B cell (primary cell): ENCODE measurements around the gene MAP3K6. TPM values are rescaled to one million over a fixed set of nuclear protein-coding genes. Genes with fewer than 3 reads are reported as not detected.
A peak's percentile ranks its signal among the peaks of the same experiment; 100 is the strongest.
"Not testable (repeated sequence)": the region's sequence is repeated elsewhere in the genome, so short reads cannot be mapped to it uniquely, and the experiment has no call there.

Source experiments
- ATAC-seq: fragments of 200-7000 bp; cut with Tn5 transposase; one replicate; pipeline ENCODE4 v1.10.0; 2021; ENCODE audit warnings: low read depth, mild to moderate bottlenecking, moderate number of reproducible peaks, moderate library complexity
- CTCF ChIA-PET: fragments of 350-600 bp; sonication (Branson Sonifier 250); formaldehyde crosslinking; loops from one replicate; lab custom pipeline; 2021; ENCODE audit warnings: antibody characterized with exemption, inconsistent platforms; lab: Charles Lee
- POLR2A ChIA-PET: fragments of 350-600 bp; sonication (Branson Sonifier 250); formaldehyde crosslinking; loops from one replicate; lab custom pipeline; 2021; ENCODE audit warnings: antibody characterized with exemption; lab: Charles Lee
- DNase-seq: peaks from one replicate; pipeline ENCODE4 v3.0.0; 2013
- H2AFZ ChIP-seq: 2 replicates; pipeline ENCODE4 v1.6.1; 2012; ENCODE audit warnings: mild to moderate bottlenecking, low read depth, low read length; ENCODE audit not compliant: insufficient read depth, poor library complexity, severe bottlenecking
- H3K27ac ChIP-seq, 2 donors: 1 replicate in 1 of 2; 2 replicates in 1 of 2; pipeline ENCODE4 v1.5.1; 2012 to 2013; ENCODE audit warnings: low read length in 2 of 2, mild to moderate bottlenecking in 2 of 2, moderate library complexity in 1 of 2
- H3K27me3 ChIP-seq, 4 experiments: fragments of 200-600 bp in 1 of 4; sonication (generic) in 1 of 4; replicated peaks in 1 of 4; 1 replicate in 2 of 4; 2 replicates in 2 of 4; pipeline versions ENCODE4 v1.6.1 to v1.7.0; 2013 to 2016; ENCODE audit warnings: low read length in 3 of 4, mild to moderate bottlenecking in 2 of 4, mixed read lengths in 1 of 4, moderate library complexity in 1 of 4; ENCODE audit not compliant: insufficient read depth in 4 of 4, control insufficient read depth in 3 of 4; ENCODE audit errors: control extremely low read depth in 1 of 4
- H3K36me3 ChIP-seq, 2 experiments: replicated peaks in 1 of 2; 1 replicate in 1 of 2; 2 replicates in 1 of 2; pipeline versions ENCODE4 v1.6.1 to v1.7.1; 2013; ENCODE audit warnings: low read length in 1 of 2; ENCODE audit not compliant: insufficient read depth in 2 of 2, control insufficient read depth in 1 of 2; ENCODE audit errors: control extremely low read depth in 1 of 2, extremely low read depth in 1 of 2
- H3K4me1 ChIP-seq, 2 donors: fragments of 200-600 bp in 1 of 2; sonication (generic) in 1 of 2; 1 replicate in 1 of 2; 2 replicates in 1 of 2; pipeline versions ENCODE4 v1.5.1 to v1.6.1; 2013 to 2017; ENCODE audit warnings: low read length in 2 of 2; ENCODE audit not compliant: control insufficient read depth in 2 of 2, insufficient read depth in 2 of 2
- H3K4me2 ChIP-seq: replicated peaks from 2 replicates; pipeline ENCODE3; 2012; ENCODE audit warnings: mild to moderate bottlenecking, low read depth, low read length; ENCODE audit not compliant: poor library complexity, severe bottlenecking
- H3K4me3 ChIP-seq, 5 experiments: fragments of 200-600 bp in 1 of 5; sonication (generic) in 1 of 5; 1 replicate in 3 of 5; 2 replicates in 2 of 5; pipeline versions ENCODE4 v1.5.1 to v1.7.0; 2011 to 2016; ENCODE audit warnings: low read length in 4 of 5, mild to moderate bottlenecking in 4 of 5, low read depth in 2 of 5, control low read depth in 1 of 5, moderate library complexity in 1 of 5; ENCODE audit not compliant: insufficient read depth in 1 of 5; ENCODE audit errors: control extremely low read depth in 1 of 5, extremely low read depth in 1 of 5
- H3K79me2 ChIP-seq: fragments of 200-600 bp; sonication (generic); one replicate; pipeline ENCODE4 v1.6.0; 2016; ENCODE audit warnings: low read length; ENCODE audit not compliant: control insufficient read depth, insufficient read depth
- H3K9ac ChIP-seq: fragments of 200-600 bp; sonication (generic); 2 replicates; pipeline ENCODE4 v1.6.1; 2017; ENCODE audit warnings: mild to moderate bottlenecking, low read length, moderate library complexity
- H3K9me3 ChIP-seq, 3 donors: one replicate each; pipeline versions ENCODE4 v1.6.1 to v1.7.1; 2013; ENCODE audit warnings: low read length in 2 of 3; ENCODE audit not compliant: control insufficient read depth in 2 of 3, insufficient read depth in 1 of 3; ENCODE audit errors: control extremely low read depth in 1 of 3
- H4K20me1 ChIP-seq: 2 replicates; pipeline ENCODE4 v1.6.0; 2012; ENCODE audit warnings: mild to moderate bottlenecking, low read length; ENCODE audit not compliant: insufficient read depth, control insufficient read depth, poor library complexity, severe bottlenecking
- H3K27ac Mint-ChIP-seq: one replicate; pipeline ENCODE4 v1.8.0; 2021; ENCODE audit warnings: mixed read lengths
- H3K27me3 Mint-ChIP-seq: one replicate; pipeline ENCODE4 v1.8.0; 2021; ENCODE audit warnings: mixed read lengths
- H3K4me1 Mint-ChIP-seq: one replicate; pipeline ENCODE4 v1.8.0; 2021; ENCODE audit warnings: mixed read lengths
- H3K4me3 Mint-ChIP-seq: one replicate; pipeline ENCODE4 v1.8.0; 2021; ENCODE audit warnings: mixed read lengths
- H3K9me3 Mint-ChIP-seq: one replicate; pipeline ENCODE4 v1.8.0; 2022; ENCODE audit warnings: mixed read lengths; ENCODE audit not compliant: insufficient read depth
- CTCF ChIP-seq: fragments of 200-600 bp; IDR thresholded peaks from one replicate; pipeline ENCODE4 v1.8.0; 2022; ENCODE audit warnings: antibody characterized with exemption, mild to moderate bottlenecking
- EZH2 ChIP-seq: IDR thresholded peaks from 2 replicates; pipeline ENCODE4 v1.6.1; 2012; ENCODE audit warnings: borderline replicate concordance, low read depth, mild to moderate bottlenecking, moderate library complexity, low read length; ENCODE audit not compliant: insufficient read depth, poor library complexity, severe bottlenecking
- WGBS: methylation state at CpG from one replicate; pipeline ENCODE4 v1.1.5; 2013; ENCODE audit warnings: missing lambda C conversion rate; ENCODE audit not compliant: insufficient coverage; 5-methylcytosine and 5-hydroxymethylcytosine counted together
- intact Hi-C: fragments of 100-400 bp; cut with micrococcal nuclease; formaldehyde crosslinking; loops from one replicate; pipeline ENCODE4 v1.10.0; 2022
- polyA plus RNA-seq: library from polyadenylated mRNA; depleted of rRNA; stranded (reverse); fragments of >200 nt; gene quantifications from 2 replicates; pipeline ENCODE4 v1.2.3, GENCODE V29; 2012
- total RNA-seq, 2 donors: library from RNA; stranded (reverse); fragments of 120-200 nt in 1 of 2; gene quantifications; 1 replicate in 1 of 2; 2 replicates in 1 of 2; pipeline versions ENCODE4 v1.2.3 to v1.2.4, GENCODE V29; 2013 to 2022

Gene MAP3K6
- total and polyA plus RNA-seq, 2 donors (not counting 1 experiment from before 2014, with no cell fraction given), result 9.4 to 11.0 TPM

- peak overlapping the region in 1 of 2 donors; percentile 75 for H3K27ac ChIP-seq
- intact Hi-C loops, result no loop called here
- ATAC-seq, result no peak
- peaks cover 8 to 44% of the 10 kb centered on the region in 2 experiments for H3K36me3 ChIP-seq
- DNase-seq, result no peak
- no peak overlapping the region for H3K4me3 ChIP-seq
- H3K27me3 Mint-ChIP-seq, result no peaks in the 10 kb centered on the region
- H3K9ac ChIP-seq, result no peak overlapping the region
- 100% methylated on average over 2 of the region's 4 CpGs for WGBS
- no peak overlapping the region for H3K4me3 Mint-ChIP-seq
- POLR2A ChIA-PET, result no interaction called here
- H3K27ac Mint-ChIP-seq, result peak overlapping the region; percentile 75
- H3K4me1 ChIP-seq, result peaks cover 47 to 62% of the 10 kb centered on the region in 2 donors
- H4K20me1 ChIP-seq, result peaks cover 10% of the 10 kb centered on the region
- no peaks in the 10 kb centered on the region for H3K27me3 ChIP-seq
- H3K79me2 ChIP-seq, result peaks cover 4% of the 10 kb centered on the region
- H3K9me3 ChIP-seq, result no peaks in the 10 kb centered on the region
- no peak for TF ChIP-seq EZH2
- no peak for TF ChIP-seq CTCF
- H3K9me3 Mint-ChIP-seq, result no peaks in the 10 kb centered on the region
- H3K4me2 ChIP-seq, result no peak overlapping the region
- CTCF ChIA-PET, result interaction anchor here (0.9 to 3.7 kb wide), 2 partner anchors 9 to 257 kb away, joined by 3 to 23 read pairs; no protein-coding TSS in a partner anchor
- no peak overlapping the region for H2AFZ ChIP-seq
- peaks cover 60% of the 10 kb centered on the region for H3K4me1 Mint-ChIP-seq
Observed at GRCh38 chr1:27406362-27406680, 39.6 kb upstream of the MAP3K6 start.

GRCh38 chr1:27405598-27406361, 39.0 kb upstream of the MAP3K6 start:
- 93% methylated on average over 13 of the region's 18 CpGs for WGBS
- CTCF ChIA-PET, result interaction anchor here (0.6 to 5.6 kb wide), 7 partner anchors 10 to 199 kb away, joined by 3 to 114 read pairs (median 4); partner anchors contain the start of gene AHDC1
- peaks cover 8 to 39% of the 10 kb centered on the region in 2 experiments for H3K36me3 ChIP-seq
- peaks cover 47 to 66% of the 10 kb centered on the region in 2 donors for H3K4me1 ChIP-seq
- H3K4me2 ChIP-seq, DNase-seq, H3K9me3 ChIP-seq, H2AFZ ChIP-seq, H3K4me3 ChIP-seq, intact Hi-C loops, H3K9me3 Mint-ChIP-seq, H3K27me3 Mint-ChIP-seq, H3K9ac ChIP-seq, ATAC-seq, POLR2A ChIA-PET, H3K4me3 Mint-ChIP-seq, H4K20me1 ChIP-seq, H3K79me2 ChIP-seq, H3K27me3 ChIP-seq: not testable (repeated sequence)
- peak overlapping the region in 1 of 2 donors; percentile 75 for H3K27ac ChIP-seq
- Mint-ChIP-seq H3K4me1 (peaks cover 59% of the 10 kb centered on the region), H3K27ac (peak overlapping the region; percentile 75)
